DMS153 (cell line): ENCODE data around the gene RDH13.
A peak's percentile ranks its signal among the peaks of the same experiment; 100 is the strongest.
"Not testable (repeated sequence)": the region's sequence is repeated elsewhere in the genome, so short reads cannot be mapped to it uniquely, and the experiment has no call there.

Experiments
- DNase-seq: peaks from one replicate; lab custom pipeline; 2025; lab: John Stamatoyannopoulos, UW

The RDH13 gene

GRCh38 chr19:55062735-55063491 lies at the start of gene RDH13:
RDH13 (minus strand) TSS chr19:55063148; CDS start chr19:55063032, 116 bp downstream.
- peak; percentile 93 for DNase-seq

- DNase-seq: no peak
Measured at GRCh38 chr19:55112246-55112776, 49.4 kb upstream of the RDH13 start.

GRCh38 chr19:55111238-55111831 lies 48.4 kb upstream of the RDH13 start:
- no peak for DNase-seq

- no peak for DNase-seq
Measured at GRCh38 chr19:55109527-55110291, 46.8 kb upstream of the RDH13 start.

- not testable (repeated sequence) for DNase-seq
Measured at GRCh38 chr19:55107252-55107651, 44.3 kb upstream of the RDH13 start.

- no peak for DNase-seq
Measured at GRCh38 chr19:55106591-55106990, 43.6 kb upstream of the RDH13 start.

GRCh38 chr19:55105237-55105636 lies 42.3 kb upstream of the RDH13 start:
- no peak for DNase-seq

- no peak for DNase-seq
Measured at GRCh38 chr19:55103190-55103589, 40.2 kb upstream of the RDH13 start.

- no peak for DNase-seq
Measured at GRCh38 chr19:55101261-55101660, 38.3 kb upstream of the RDH13 start.

- DNase-seq: no peak
Measured at GRCh38 chr19:55099557-55100506, 36.9 kb upstream of the RDH13 start.

- DNase-seq: no peak
Measured at GRCh38 chr19:55098716-55099556, 36.0 kb upstream of the RDH13 start.

- no peak for DNase-seq
Measured at GRCh38 chr19:55097864-55098715, 35.1 kb upstream of the RDH13 start.

- no peak for DNase-seq
Measured at GRCh38 chr19:55096061-55096701, 33.2 kb upstream of the RDH13 start.

- DNase-seq: no peak
Measured at GRCh38 chr19:55095260-55096060, 32.5 kb upstream of the RDH13 start.

- no peak for DNase-seq
Measured at GRCh38 chr19:55094456-55095259, 31.7 kb upstream of the RDH13 start.

- no peak for DNase-seq
Measured at GRCh38 chr19:55092423-55093318, 29.7 kb upstream of the RDH13 start.
